HepG2 (cell line): ENCODE data around the gene SELENOS. TPM values are rescaled to one million over a fixed set of nuclear protein-coding genes. Genes with fewer than 3 reads are reported as not detected.

Source experiments
- GLI4 ChIP-seq: sonication (generic); formaldehyde crosslinking; IDR thresholded peaks from 2 replicates; pipeline ENCODE4 v1.5.1; 2020; ENCODE audit warnings: missing genetic modification reagents, mild to moderate bottlenecking, moderate library complexity, borderline replicate concordance
- GTF3A ChIP-seq: sonication (generic); formaldehyde crosslinking; conservative IDR thresholded peaks from 2 replicates; pipeline ENCODE4 v1.4.0; 2020; ENCODE audit warnings: mild to moderate bottlenecking, missing genetic modification reagents
- HOXA9 ChIP-seq: sonication (generic); formaldehyde crosslinking; IDR thresholded peaks from 2 replicates; pipeline ENCODE4 v1.8.1; 2022; ENCODE audit warnings: missing genetic modification reagents, mild to moderate bottlenecking, moderate library complexity, borderline replicate concordance
- KLF12 ChIP-seq: sonication (generic); formaldehyde crosslinking; IDR thresholded peaks from 2 replicates; pipeline ENCODE4 v1.4.0; 2020; ENCODE audit warnings: missing genetic modification reagents, borderline replicate concordance
- MBNL3 ChIP-seq: fragments of 250-450 bp; sonication (Bioruptor Pico); conservative IDR thresholded peaks from 2 replicates; pipeline ENCODE4 v1.8.0; 2022; ENCODE audit warnings: mild to moderate bottlenecking, inconsistent platforms
- PHF20 ChIP-seq: sonication (generic); formaldehyde crosslinking; IDR thresholded peaks from 2 replicates; pipeline ENCODE4 v1.5.0; 2020; ENCODE audit warnings: mild to moderate bottlenecking, missing genetic modification reagents
- SMYD3 ChIP-seq: sonication (generic); formaldehyde crosslinking; IDR thresholded peaks from 2 replicates; pipeline ENCODE4 v1.8.1; 2023; ENCODE audit warnings: mild to moderate bottlenecking, missing genetic modification reagents
- TBP ChIP-seq: sonication (generic); formaldehyde crosslinking; IDR thresholded peaks from 2 replicates; pipeline ENCODE4 v1.5.0; 2020; ENCODE audit warnings: missing genetic modification reagents
- ZFAT ChIP-seq: sonication (generic); formaldehyde crosslinking; conservative IDR thresholded peaks from 2 replicates; pipeline ENCODE4 v1.8.1; 2023; ENCODE audit warnings: missing genetic modification reagents, inconsistent platforms
- ZNF17 ChIP-seq: sonication (generic); formaldehyde crosslinking; IDR thresholded peaks from 2 replicates; pipeline ENCODE4 v1.5.0; 2020; ENCODE audit warnings: mild to moderate bottlenecking, missing genetic modification reagents
- ZNF354B ChIP-seq: sonication (generic); formaldehyde crosslinking; IDR thresholded peaks from 2 replicates; pipeline ENCODE4 v1.8.0; 2022; ENCODE audit warnings: mild to moderate bottlenecking, missing genetic modification reagents
- ZNF430 ChIP-seq: sonication (generic); formaldehyde crosslinking; IDR thresholded peaks from 2 replicates; pipeline ENCODE4 v1.9.0; 2021; ENCODE audit warnings: mild to moderate bottlenecking, missing genetic modification reagents
- polyA plus RNA-seq, 8 experiments: library from polyadenylated mRNA; depleted of rRNA in 3 of 8; stranded (reverse) in 7 of 8; unstranded in 1 of 8; fragments of >200 nt; fragmentation: Illumina TruSeq in 4 of 8; extraction: Trizol in 4 of 8; gene quantifications; 2 replicates each; pipeline versions ENCODE4 v1.2.1 to v1.2.3, GENCODE V29; 2011 to 2016; ENCODE audit warnings: low read depth in 4 of 8, missing spikeins in 1 of 8, mixed read lengths in 1 of 8; ENCODE audit not compliant: insufficient read depth in 1 of 8
- total RNA-seq, 5 experiments: library from RNA; depleted of rRNA; stranded (reverse); fragments of >200 nt; fragmentation: Illumina TruSeq; extraction: Trizol; gene quantifications; 2 replicates each; pipeline ENCODE4 v1.2.3, GENCODE V29; 2016; ENCODE audit warnings: low read depth in 1 of 5
- TF ChIP-seq, protein P1 (sequence below): sonication (generic); formaldehyde crosslinking; conservative IDR thresholded peaks from 2 replicates; pipeline ENCODE4 v1.8.1; 2023; ENCODE audit warnings: missing genetic modification reagents
- TF ChIP-seq, protein P2 (sequence below): sonication (generic); formaldehyde crosslinking; IDR thresholded peaks from 2 replicates; pipeline ENCODE4 v1.4.0; 2020; ENCODE audit warnings: missing genetic modification reagents
- TF ChIP-seq, protein P3 (sequence below): sonication (generic); formaldehyde crosslinking; IDR thresholded peaks from 2 replicates; pipeline ENCODE4 v1.4.0; 2020; ENCODE audit warnings: missing genetic modification reagents, borderline replicate concordance
- TF ChIP-seq, protein P4 (sequence below): sonication (generic); formaldehyde crosslinking; IDR thresholded peaks from 2 replicates; pipeline ENCODE4 v1.4.0; 2020; ENCODE audit warnings: mild to moderate bottlenecking, missing genetic modification reagents, borderline replicate concordance
- TF ChIP-seq, protein P5 (sequence below): sonication (generic); formaldehyde crosslinking; IDR thresholded peaks from 2 replicates; pipeline ENCODE4 v1.4.0; 2020; ENCODE audit warnings: mild to moderate bottlenecking, missing genetic modification reagents

Gene SELENOS
- total and polyA plus RNA-seq, 2 of the 13 experiments (the other 11 are each of a cell fraction or from before 2014, with no cell fraction given): 63.0 to 66.1 TPM

DNA sequence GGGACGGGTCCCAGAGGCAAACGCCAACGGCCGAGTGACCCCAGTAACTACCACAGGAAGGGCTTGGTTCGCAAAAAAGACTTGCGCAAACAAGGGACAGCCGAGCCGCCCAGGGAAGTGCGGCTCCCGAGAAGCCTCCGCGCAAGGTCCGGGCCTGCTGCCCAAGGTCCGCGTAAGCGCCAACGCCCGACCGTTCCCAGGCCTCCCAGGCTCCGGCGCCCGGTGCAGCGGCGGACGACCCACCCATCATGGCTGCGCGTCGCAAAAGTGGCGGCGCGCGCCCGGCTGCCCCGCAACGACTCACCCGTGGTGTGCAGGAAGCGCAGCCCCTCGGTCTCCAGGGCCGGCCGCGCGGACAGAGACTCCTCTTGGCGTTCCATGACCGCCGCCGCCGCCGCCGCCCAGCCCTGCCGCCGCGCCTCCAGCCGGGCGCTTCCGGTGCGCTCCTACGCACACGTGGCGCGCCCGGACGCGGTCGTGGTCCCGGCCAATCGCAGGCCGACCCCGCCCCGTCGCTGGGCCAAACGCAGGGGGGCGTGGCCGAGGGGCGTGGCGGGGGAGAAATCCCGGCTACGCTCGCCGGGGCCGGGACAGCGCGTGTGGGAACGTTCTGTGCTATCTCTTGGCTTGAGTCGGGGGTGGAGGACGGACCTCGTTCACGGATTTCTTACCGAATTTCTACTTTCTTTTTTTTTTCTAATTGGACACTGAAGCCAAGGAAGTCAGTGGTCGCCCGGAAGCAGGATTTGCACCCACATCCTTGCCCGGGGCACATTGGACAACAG, at the start of gene SELENOS (continued):
- TF ChIP-seq, protein P1, sequence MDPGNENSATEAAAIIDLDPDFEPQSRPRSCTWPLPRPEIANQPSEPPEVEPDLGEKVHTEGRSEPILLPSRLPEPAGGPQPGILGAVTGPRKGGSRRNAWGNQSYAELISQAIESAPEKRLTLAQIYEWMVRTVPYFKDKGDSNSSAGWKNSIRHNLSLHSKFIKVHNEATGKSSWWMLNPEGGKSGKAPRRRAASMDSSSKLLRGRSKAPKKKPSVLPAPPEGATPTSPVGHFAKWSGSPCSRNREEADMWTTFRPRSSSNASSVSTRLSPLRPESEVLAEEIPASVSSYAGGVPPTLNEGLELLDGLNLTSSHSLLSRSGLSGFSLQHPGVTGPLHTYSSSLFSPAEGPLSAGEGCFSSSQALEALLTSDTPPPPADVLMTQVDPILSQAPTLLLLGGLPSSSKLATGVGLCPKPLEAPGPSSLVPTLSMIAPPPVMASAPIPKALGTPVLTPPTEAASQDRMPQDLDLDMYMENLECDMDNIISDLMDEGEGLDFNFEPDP (CRISPR knock-in tag): no peak
- TF ChIP-seq ZNF354B (CRISPR knock-in tag): no peak
- no peak for TF ChIP-seq ZNF430
- TF ChIP-seq GLI4: no peak
- no peak for TF ChIP-seq TBP
- TF ChIP-seq, protein P2, sequence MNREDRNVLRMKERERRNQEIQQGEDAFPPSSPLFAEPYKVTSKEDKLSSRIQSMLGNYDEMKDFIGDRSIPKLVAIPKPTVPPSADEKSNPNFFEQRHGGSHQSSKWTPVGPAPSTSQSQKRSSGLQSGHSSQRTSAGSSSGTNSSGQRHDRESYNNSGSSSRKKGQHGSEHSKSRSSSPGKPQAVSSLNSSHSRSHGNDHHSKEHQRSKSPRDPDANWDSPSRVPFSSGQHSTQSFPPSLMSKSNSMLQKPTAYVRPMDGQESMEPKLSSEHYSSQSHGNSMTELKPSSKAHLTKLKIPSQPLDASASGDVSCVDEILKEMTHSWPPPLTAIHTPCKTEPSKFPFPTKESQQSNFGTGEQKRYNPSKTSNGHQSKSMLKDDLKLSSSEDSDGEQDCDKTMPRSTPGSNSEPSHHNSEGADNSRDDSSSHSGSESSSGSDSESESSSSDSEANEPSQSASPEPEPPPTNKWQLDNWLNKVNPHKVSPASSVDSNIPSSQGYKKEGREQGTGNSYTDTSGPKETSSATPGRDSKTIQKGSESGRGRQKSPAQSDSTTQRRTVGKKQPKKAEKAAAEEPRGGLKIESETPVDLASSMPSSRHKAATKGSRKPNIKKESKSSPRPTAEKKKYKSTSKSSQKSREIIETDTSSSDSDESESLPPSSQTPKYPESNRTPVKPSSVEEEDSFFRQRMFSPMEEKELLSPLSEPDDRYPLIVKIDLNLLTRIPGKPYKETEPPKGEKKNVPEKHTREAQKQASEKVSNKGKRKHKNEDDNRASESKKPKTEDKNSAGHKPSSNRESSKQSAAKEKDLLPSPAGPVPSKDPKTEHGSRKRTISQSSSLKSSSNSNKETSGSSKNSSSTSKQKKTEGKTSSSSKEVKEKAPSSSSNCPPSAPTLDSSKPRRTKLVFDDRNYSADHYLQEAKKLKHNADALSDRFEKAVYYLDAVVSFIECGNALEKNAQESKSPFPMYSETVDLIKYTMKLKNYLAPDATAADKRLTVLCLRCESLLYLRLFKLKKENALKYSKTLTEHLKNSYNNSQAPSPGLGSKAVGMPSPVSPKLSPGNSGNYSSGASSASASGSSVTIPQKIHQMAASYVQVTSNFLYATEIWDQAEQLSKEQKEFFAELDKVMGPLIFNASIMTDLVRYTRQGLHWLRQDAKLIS: no peak
- TF ChIP-seq KLF12 (CRISPR knock-in tag): peak; percentile 88; the same call in 1 of the 2 replicates
- TF ChIP-seq, protein P3, sequence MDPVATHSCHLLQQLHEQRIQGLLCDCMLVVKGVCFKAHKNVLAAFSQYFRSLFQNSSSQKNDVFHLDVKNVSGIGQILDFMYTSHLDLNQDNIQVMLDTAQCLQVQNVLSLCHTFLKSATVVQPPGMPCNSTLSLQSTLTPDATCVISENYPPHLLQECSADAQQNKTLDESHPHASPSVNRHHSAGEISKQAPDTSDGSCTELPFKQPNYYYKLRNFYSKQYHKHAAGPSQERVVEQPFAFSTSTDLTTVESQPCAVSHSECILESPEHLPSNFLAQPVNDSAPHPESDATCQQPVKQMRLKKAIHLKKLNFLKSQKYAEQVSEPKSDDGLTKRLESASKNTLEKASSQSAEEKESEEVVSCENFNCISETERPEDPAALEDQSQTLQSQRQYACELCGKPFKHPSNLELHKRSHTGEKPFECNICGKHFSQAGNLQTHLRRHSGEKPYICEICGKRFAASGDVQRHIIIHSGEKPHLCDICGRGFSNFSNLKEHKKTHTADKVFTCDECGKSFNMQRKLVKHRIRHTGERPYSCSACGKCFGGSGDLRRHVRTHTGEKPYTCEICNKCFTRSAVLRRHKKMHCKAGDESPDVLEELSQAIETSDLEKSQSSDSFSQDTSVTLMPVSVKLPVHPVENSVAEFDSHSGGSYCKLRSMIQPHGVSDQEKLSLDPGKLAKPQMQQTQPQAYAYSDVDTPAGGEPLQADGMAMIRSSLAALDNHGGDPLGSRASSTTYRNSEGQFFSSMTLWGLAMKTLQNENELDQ (CRISPR knock-in tag): no peak
- TF ChIP-seq, protein P4, sequence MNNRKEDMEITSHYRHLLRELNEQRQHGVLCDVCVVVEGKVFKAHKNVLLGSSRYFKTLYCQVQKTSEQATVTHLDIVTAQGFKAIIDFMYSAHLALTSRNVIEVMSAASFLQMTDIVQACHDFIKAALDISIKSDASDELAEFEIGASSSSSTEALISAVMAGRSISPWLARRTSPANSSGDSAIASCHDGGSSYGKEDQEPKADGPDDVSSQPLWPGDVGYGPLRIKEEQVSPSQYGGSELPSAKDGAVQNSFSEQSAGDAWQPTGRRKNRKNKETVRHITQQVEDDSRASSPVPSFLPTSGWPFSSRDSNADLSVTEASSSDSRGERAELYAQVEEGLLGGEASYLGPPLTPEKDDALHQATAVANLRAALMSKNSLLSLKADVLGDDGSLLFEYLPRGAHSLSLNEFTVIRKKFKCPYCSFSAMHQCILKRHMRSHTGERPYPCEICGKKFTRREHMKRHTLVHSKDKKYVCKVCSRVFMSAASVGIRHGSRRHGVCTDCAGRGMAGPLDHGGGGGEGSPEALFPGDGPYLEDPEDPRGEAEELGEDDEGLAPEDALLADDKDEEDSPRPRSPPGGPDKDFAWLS (CRISPR knock-in tag): no peak
- no peak for TF ChIP-seq SMYD3
- TF ChIP-seq PHF20: peak; percentile 45; the same call in 1 of the 2 replicates
- TF ChIP-seq ZNF17 (CRISPR knock-in tag): no peak
- TF ChIP-seq HOXA9 (CRISPR knock-in tag): 0 out of 2 replicates have a peak, but pooled peaks have one; percentile 19
- TF ChIP-seq GTF3A (CRISPR knock-in tag): no peak
- TF ChIP-seq, protein P5, sequence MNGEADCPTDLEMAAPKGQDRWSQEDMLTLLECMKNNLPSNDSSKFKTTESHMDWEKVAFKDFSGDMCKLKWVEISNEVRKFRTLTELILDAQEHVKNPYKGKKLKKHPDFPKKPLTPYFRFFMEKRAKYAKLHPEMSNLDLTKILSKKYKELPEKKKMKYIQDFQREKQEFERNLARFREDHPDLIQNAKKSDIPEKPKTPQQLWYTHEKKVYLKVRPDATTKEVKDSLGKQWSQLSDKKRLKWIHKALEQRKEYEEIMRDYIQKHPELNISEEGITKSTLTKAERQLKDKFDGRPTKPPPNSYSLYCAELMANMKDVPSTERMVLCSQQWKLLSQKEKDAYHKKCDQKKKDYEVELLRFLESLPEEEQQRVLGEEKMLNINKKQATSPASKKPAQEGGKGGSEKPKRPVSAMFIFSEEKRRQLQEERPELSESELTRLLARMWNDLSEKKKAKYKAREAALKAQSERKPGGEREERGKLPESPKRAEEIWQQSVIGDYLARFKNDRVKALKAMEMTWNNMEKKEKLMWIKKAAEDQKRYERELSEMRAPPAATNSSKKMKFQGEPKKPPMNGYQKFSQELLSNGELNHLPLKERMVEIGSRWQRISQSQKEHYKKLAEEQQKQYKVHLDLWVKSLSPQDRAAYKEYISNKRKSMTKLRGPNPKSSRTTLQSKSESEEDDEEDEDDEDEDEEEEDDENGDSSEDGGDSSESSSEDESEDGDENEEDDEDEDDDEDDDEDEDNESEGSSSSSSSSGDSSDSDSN: peak; percentile 97
- no peak for TF ChIP-seq MBNL3 (CRISPR knock-in tag)
- TF ChIP-seq ZFAT: peak; percentile 68; the same call in 1 of the 2 replicates
